ENCODE results near the gene INSM1. TPM values are rescaled to one million over a fixed set of nuclear protein-coding genes. Genes with fewer than 3 reads are reported as not detected.

Gene INSM1
- total and polyA plus RNA-seq, 2 experiments from 2014 or later: 0.55 to 1.2 TPM

- Histone ChIP-seq H3K4me3 (no peak overlapping the region), H3F3A (replicated peaks; ENCODE audit: low read depth) (no peaks in the 10 kb centered on the region), H3K27me3 (ENCODE audit: insufficient read depth) (no peaks in the 10 kb centered on the region), H3K36me3 (ENCODE audit: insufficient read depth) (no peaks in the 10 kb centered on the region), H3K4me1 (ENCODE audit: insufficient read depth) (peaks cover 7% of the 10 kb centered on the region; the same call in 1 of the 2 replicates), H3K4me2 (no peak overlapping the region), H4K20me1 (replicated peaks; ENCODE audit: insufficient read depth) (no peaks in the 10 kb centered on the region), H2AFZ (no peak overlapping the region), H3K79me2 (replicated peaks; ENCODE audit: insufficient read depth) (no peaks in the 10 kb centered on the region), H3K9me2 (ENCODE audit: insufficient read depth) (no peaks in the 10 kb centered on the region), H3K27ac (ENCODE audit: low read depth) (no peak overlapping the region)
- no peak overlapping the region for H3K27ac Mint-ChIP-seq
- ATAC-seq (no peak), DNase-seq (ENCODE audit: low spot score) (no peak)
- H3K4me3 Mint-ChIP-seq: no peak overlapping the region
- H3K36me3 Mint-ChIP-seq (ENCODE audit: low read depth): no peaks in the 10 kb centered on the region
- peaks cover 34% of the 10 kb centered on the region for H3K4me1 Mint-ChIP-seq
- no peaks in the 10 kb centered on the region; the same call in 2 of the 3 replicates for H3K9me3 Mint-ChIP-seq
- H3K27me3 Mint-ChIP-seq (ENCODE audit: insufficient read depth, low read depth, poor library complexity): peaks cover 5% of the 10 kb centered on the region
- TF ChIP-seq EZH2phosphoT487 (IDR thresholded peaks at IDR 0.05; ENCODE audit: unreplicated experiment) (no peak), CREB1 (CRISPR knock-in tag; IDR thresholded peaks at IDR 0.05; ENCODE audit: low read depth) (no peak), STAT1 (IDR thresholded peaks at IDR 0.05; ENCODE audit: unreplicated experiment) (no peak), POLR2AphosphoS5 (IDR thresholded peaks at IDR 0.05; ENCODE audit: low read depth) (no peak), JUNB (IDR thresholded peaks at IDR 0.05; ENCODE audit: unreplicated experiment) (no peak), CTCF (conservative IDR thresholded peaks at IDR 0.05; ENCODE audit: low read depth in 2 of 2) (no peak), NANOG (IDR thresholded peaks at IDR 0.05; ENCODE audit: borderline replicate concordance) (no peak), EZH2 (IDR thresholded peaks at IDR 0.05; ENCODE audit: low read depth, unreplicated experiment) (no peak), ZNF462 (CRISPR knock-in tag; IDR thresholded peaks at IDR 0.05) (no peak), ZNF114 (CRISPR knock-in tag; IDR thresholded peaks at IDR 0.05) (no peak), ZNF331 (CRISPR knock-in tag; IDR thresholded peaks at IDR 0.05; ENCODE audit: low read depth) (no peak)
Measured at GRCh38 chr20:20405623-20406022, 37.7 kb downstream of the INSM1 start.

Data from GM23338 (cell line).